Mesothelial cell of epicardium (in vitro differentiated cells): ENCODE data around the gene DENND1A. TPM values are rescaled to one million over a fixed set of nuclear protein-coding genes. Genes with fewer than 3 reads are reported as not detected.

ENCODE experiments used
- DNase-seq, 2 experiments: peaks; one replicate each; pipeline ENCODE4 v3.0.0; 2021; ENCODE audit warnings: low spot score in 2 of 2; ENCODE audit not compliant: unreplicated experiment in 2 of 2
- H3K27ac Mint-ChIP-seq: 2 replicates; pipeline ENCODE4 v1.8.0; 2021; ENCODE audit warnings: mixed read lengths
- H3K27me3 Mint-ChIP-seq: 2 replicates; pipeline ENCODE4 v1.8.0; 2021; ENCODE audit warnings: low read depth, mixed read lengths
- H3K36me3 Mint-ChIP-seq: 2 replicates; pipeline ENCODE4 v1.8.0; 2021; ENCODE audit warnings: mixed read lengths
- H3K4me1 Mint-ChIP-seq: 2 replicates; pipeline ENCODE4 v1.8.0; 2021; ENCODE audit warnings: mixed read lengths
- H3K4me3 Mint-ChIP-seq: 2 replicates; pipeline ENCODE4 v1.8.0; 2021; ENCODE audit warnings: mild to moderate bottlenecking, moderate library complexity, mixed read lengths
- H3K9me3 Mint-ChIP-seq: 2 replicates; pipeline ENCODE4 v1.8.0; 2021; ENCODE audit warnings: mixed read lengths
- CTCF ChIP-seq: fragments of 200-600 bp; sonication (generic); IDR thresholded peaks from one replicate; pipeline ENCODE4 v1.5.0; 2021; ENCODE audit warnings: antibody characterized with exemption; ENCODE audit not compliant: unreplicated experiment
- total RNA-seq: library from RNA; stranded (reverse); gene quantifications from 3 replicates; pipeline ENCODE4 v1.2.1, GENCODE V29; 2021

Gene DENND1A
- total RNA-seq, 1 donor from 2014 or later = 23.4 TPM

- no peaks in the 10 kb centered on the region for H3K36me3 Mint-ChIP-seq
- H3K4me3 Mint-ChIP-seq = no peak overlapping the region
- H3K4me1 Mint-ChIP-seq = peaks cover 12% of the 10 kb centered on the region
- no peak for TF ChIP-seq CTCF
- H3K9me3 Mint-ChIP-seq = no peaks in the 10 kb centered on the region
- DNase-seq = no peak
- peaks cover 37% of the 10 kb centered on the region for H3K27me3 Mint-ChIP-seq
- no peak overlapping the region for H3K27ac Mint-ChIP-seq
Measured at GRCh38 chr9:123792501-123792900, 137.4 kb downstream of the DENND1A start.

DNA sequence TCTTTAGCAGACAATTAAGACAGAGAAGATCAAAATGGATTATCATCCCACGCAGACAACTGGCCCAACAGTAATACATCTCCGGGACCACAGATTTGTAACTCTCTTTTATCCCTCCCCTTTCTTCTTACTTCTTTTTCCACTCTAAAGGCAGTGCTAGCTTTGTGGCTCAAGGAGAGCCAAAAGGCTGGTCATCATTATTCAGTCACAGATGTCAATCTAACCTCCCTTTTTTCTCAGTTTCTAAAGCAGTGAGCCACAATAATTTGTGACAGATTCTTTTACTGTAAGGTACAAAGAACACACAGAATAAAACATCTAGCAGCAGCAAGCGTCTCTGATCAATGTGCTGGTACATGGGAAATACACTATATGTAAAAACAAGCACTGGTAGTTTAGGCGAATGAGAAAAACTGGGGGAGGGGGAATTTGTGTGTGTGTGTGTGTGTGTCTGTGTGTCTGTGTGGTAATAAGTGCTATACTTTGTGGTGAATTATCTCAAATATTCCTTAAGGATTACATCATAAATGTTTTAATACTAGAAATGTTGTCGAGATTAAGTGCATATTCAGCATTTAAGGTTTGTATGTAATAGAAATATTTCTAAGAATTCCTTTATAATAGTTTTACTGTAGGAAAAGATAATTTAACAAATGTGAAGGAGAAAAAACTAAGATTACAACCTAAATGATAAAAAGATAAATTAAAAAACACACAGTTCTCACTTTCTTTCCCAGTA is 140.2 kb downstream of the DENND1A start:
- Mint-ChIP-seq H3K9me3 (no peaks in the 10 kb centered on the region), H3K27ac (no peak overlapping the region), H3K36me3 (no peaks in the 10 kb centered on the region), H3K4me3 (no peak overlapping the region), H3K4me1 (peaks cover 12% of the 10 kb centered on the region), H3K27me3 (peaks cover 46% of the 10 kb centered on the region)
- DNase-seq = no peak
- no peak for TF ChIP-seq CTCF

GRCh38 chr9:123787416-123787815 is 142.5 kb downstream of the DENND1A start:
- H3K4me1 Mint-ChIP-seq = peaks cover 12% of the 10 kb centered on the region
- H3K4me3 Mint-ChIP-seq = no peak overlapping the region
- H3K27ac Mint-ChIP-seq = no peak overlapping the region
- H3K9me3 Mint-ChIP-seq = no peaks in the 10 kb centered on the region
- no peak for DNase-seq
- TF ChIP-seq CTCF = no peak
- H3K36me3 Mint-ChIP-seq = no peaks in the 10 kb centered on the region
- H3K27me3 Mint-ChIP-seq = peaks cover 39% of the 10 kb centered on the region

DNA sequence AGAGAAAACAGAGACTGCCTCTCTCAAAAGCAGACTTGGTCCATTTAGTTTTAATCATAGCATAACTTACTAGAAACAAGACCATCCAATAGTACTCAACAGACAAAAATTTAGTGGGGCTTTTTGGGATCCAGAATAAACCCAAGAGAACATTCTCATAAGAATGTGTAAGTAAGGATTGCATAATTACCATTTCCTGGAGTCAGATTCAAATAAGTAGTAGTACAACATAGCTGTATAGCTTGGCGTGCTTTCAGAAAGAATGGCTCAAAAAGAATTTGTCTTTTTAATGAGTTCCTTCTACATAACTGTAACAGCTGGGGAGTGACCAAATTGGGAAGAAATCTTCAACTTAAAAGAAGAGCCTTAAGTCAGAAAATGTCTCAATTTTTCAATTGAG is 145.4 kb downstream of the DENND1A start:
- no peaks in the 10 kb centered on the region for H3K9me3 Mint-ChIP-seq
- H3K27me3 Mint-ChIP-seq = peaks cover 28% of the 10 kb centered on the region
- H3K4me3 Mint-ChIP-seq = no peak overlapping the region
- peaks cover 10% of the 10 kb centered on the region for H3K4me1 Mint-ChIP-seq
- no peak for TF ChIP-seq CTCF
- H3K27ac Mint-ChIP-seq = no peak overlapping the region
- no peak for DNase-seq
- H3K36me3 Mint-ChIP-seq = no peaks in the 10 kb centered on the region

DNA sequence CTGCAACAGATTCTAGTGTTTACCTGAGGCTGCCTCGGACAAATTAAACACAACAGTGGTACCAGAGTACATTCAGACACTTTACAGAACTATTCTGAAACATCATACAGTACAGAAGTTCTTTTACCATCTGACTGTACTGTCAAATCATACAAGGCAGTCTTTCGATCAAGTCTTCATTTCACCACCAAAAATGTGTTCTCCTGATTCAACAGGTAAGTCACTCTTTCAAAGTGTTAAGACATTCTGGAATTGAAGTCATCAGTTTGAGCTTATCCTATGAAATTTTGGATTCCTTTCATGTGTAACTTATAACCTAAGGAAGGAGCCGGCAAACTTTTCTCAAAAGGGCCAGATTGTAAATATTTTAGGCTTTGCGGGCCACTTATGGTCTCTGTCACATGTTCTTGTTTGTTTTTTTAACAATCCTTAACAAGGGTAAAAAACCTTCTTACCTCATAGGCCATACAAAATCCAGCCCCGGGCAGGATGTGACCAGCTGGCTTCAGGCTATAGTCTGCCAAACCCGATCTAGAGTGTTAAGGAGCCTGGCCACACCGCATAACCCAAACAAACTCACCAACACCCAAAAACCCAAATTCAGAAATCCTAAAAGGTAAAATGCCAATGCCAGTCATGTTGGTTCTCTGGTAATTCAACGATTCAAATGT is 151.6 kb downstream of the DENND1A start:
- H3K27ac Mint-ChIP-seq = no peak overlapping the region
- no peaks in the 10 kb centered on the region for H3K9me3 Mint-ChIP-seq
- TF ChIP-seq CTCF = no peak
- H3K4me1 Mint-ChIP-seq = peaks cover 15% of the 10 kb centered on the region
- peaks cover 2% of the 10 kb centered on the region for H3K27me3 Mint-ChIP-seq
- no peak for DNase-seq
- H3K36me3 Mint-ChIP-seq = no peaks in the 10 kb centered on the region
- H3K4me3 Mint-ChIP-seq = no peak overlapping the region
